Endothelial cell of hepatic sinusoid (primary cell): ENCODE results near the gene PHKB.
"Not testable (repeated sequence)": the region's sequence is repeated elsewhere in the genome, so short reads cannot be mapped to it uniquely, and the experiment has no call there.

ENCODE experiments used
- in situ Hi-C: cut with HindIII; loops from 2 replicates; pipeline ENCODE4 v1.10.0; 2017; ENCODE audit warnings: low sequenced_read_pairs

Gene PHKB

GRCh38 chr16:47468070-47468689 is 7.0 kb downstream of the PHKB start:
- in situ Hi-C loops, result not testable (repeated sequence)

- in situ Hi-C loops, result no loop called here
Observed at GRCh38 chr16:47469227-47469626, 8.1 kb downstream of the PHKB start.

- in situ Hi-C loops, result no loop called here
Observed at GRCh38 chr16:47470211-47470610, 9.1 kb downstream of the PHKB start.

GRCh38 chr16:47470810-47471209 is 9.7 kb downstream of the PHKB start:
- in situ Hi-C loops, result no loop called here

- in situ Hi-C loops, result not testable (repeated sequence)
Observed at GRCh38 chr16:47473004-47473403, 11.9 kb downstream of the PHKB start.

GRCh38 chr16:47473792-47474191 is 12.7 kb downstream of the PHKB start:
- in situ Hi-C loops, result no loop called here

- in situ Hi-C loops, result no loop called here
Observed at GRCh38 chr16:47475786-47476185, 14.7 kb downstream of the PHKB start.

GRCh38 chr16:47476654-47477345 is 15.7 kb downstream of the PHKB start:
- in situ Hi-C loops, result no loop called here

GRCh38 chr16:47477679-47478078 is 16.5 kb downstream of the PHKB start:
- in situ Hi-C loops, result no loop called here

GRCh38 chr16:47480410-47480809 is 19.3 kb downstream of the PHKB start:
- in situ Hi-C loops, result no loop called here

- in situ Hi-C loops, result no loop called here
Observed at GRCh38 chr16:47481698-47482374, 20.7 kb downstream of the PHKB start.

- in situ Hi-C loops, result no loop called here
Observed at GRCh38 chr16:47483616-47484015, 22.5 kb downstream of the PHKB start.

GRCh38 chr16:47486856-47487255 is 25.7 kb downstream of the PHKB start:
- in situ Hi-C loops, result no loop called here

- in situ Hi-C loops, result no loop called here
Observed at GRCh38 chr16:47488051-47488450, 26.9 kb downstream of the PHKB start.

GRCh38 chr16:47490471-47490870 is 29.3 kb downstream of the PHKB start:
- in situ Hi-C loops, result no loop called here

- in situ Hi-C loops, result no loop called here
Observed at GRCh38 chr16:47492036-47492427, 30.9 kb downstream of the PHKB start.

- in situ Hi-C loops, result no loop called here
Observed at GRCh38 chr16:47492428-47493377, 31.6 kb downstream of the PHKB start.

- in situ Hi-C loops, result no loop called here
Observed at GRCh38 chr16:47493381-47494337, 32.5 kb downstream of the PHKB start.

GRCh38 chr16:47499080-47499699 is 38.1 kb downstream of the PHKB start:
- in situ Hi-C loops, result no loop called here
